H9 (cell line): ENCODE data around the gene MTMR8. TPM values are rescaled to one million over a fixed set of nuclear protein-coding genes. Genes with fewer than 3 reads are reported as not detected.

Source experiments
- DNase-seq: peaks from one replicate; pipeline ENCODE4 v3.0.0-alpha.2; 2017
- H2AFZ ChIP-seq: one replicate; pipeline ENCODE4 v1.6.1; 2013; ENCODE audit warnings: mild to moderate bottlenecking, low read length, control low read depth, moderate library complexity
- H2AK5ac ChIP-seq: 2 replicates; pipeline ENCODE4 v1.6.1; 2013; ENCODE audit warnings: low read length, control low read depth, mixed read lengths; ENCODE audit not compliant: insufficient read length
- H2BK120ac ChIP-seq: one replicate; pipeline ENCODE4 v1.6.1; 2013; ENCODE audit warnings: low read depth, mild to moderate bottlenecking, low read length, control low read depth, inconsistent platforms; ENCODE audit not compliant: poor library complexity, severe bottlenecking
- H2BK12ac ChIP-seq: 2 replicates; pipeline ENCODE4 v1.6.1; 2013; ENCODE audit warnings: low read length, control low read depth, mixed read lengths, low read depth; ENCODE audit not compliant: insufficient read length
- H2BK15ac ChIP-seq: 2 replicates; pipeline ENCODE4 v1.6.1; 2013; ENCODE audit warnings: low read depth, low read length, control low read depth
- H2BK20ac ChIP-seq: one replicate; pipeline ENCODE4 v1.6.1; 2013; ENCODE audit warnings: low read depth, mild to moderate bottlenecking, low read length, control low read depth, inconsistent platforms; ENCODE audit not compliant: poor library complexity, severe bottlenecking
- H2BK5ac ChIP-seq: 2 replicates; pipeline ENCODE4 v1.6.1; 2013; ENCODE audit warnings: low read length, control low read depth, mixed read lengths; ENCODE audit not compliant: insufficient read length
- H3K14ac ChIP-seq: 2 replicates; pipeline ENCODE4 v1.6.1; 2013; ENCODE audit warnings: low read length, control low read depth; ENCODE audit not compliant: insufficient read depth
- H3K18ac ChIP-seq: 2 replicates; pipeline ENCODE4 v1.6.1; 2013; ENCODE audit warnings: low read depth, mild to moderate bottlenecking, mixed read lengths, low read length, control low read depth; ENCODE audit not compliant: insufficient read length
- H3K23ac ChIP-seq: 2 replicates; pipeline ENCODE4 v1.6.1; 2013; ENCODE audit warnings: low read length, control low read depth, mixed read lengths, low read depth; ENCODE audit not compliant: insufficient read length
- H3K23me2 ChIP-seq: 2 replicates; pipeline ENCODE4 v1.6.1; 2013; ENCODE audit warnings: low read depth, mild to moderate bottlenecking, mixed read lengths, low read length, control low read depth; ENCODE audit not compliant: insufficient read length, poor library complexity, severe bottlenecking
- H3K27ac ChIP-seq: 2 replicates; pipeline ENCODE4 v1.5.1; 2013; ENCODE audit warnings: low read length, control low read depth, mixed read lengths, low read depth; ENCODE audit not compliant: insufficient read length
- H3K27me3 ChIP-seq: 2 replicates; pipeline ENCODE4 v1.6.1; 2013; ENCODE audit warnings: low read length, control low read depth, inconsistent platforms; ENCODE audit not compliant: insufficient read depth
- H3K4ac ChIP-seq: 2 replicates; pipeline ENCODE4 v1.6.1; 2013; ENCODE audit warnings: low read depth, mild to moderate bottlenecking, control low read depth, inconsistent platforms, low read length, moderate library complexity
- H3K4me1 ChIP-seq: 2 replicates; pipeline ENCODE4 v1.6.1; 2013; ENCODE audit warnings: low read length, control low read depth, inconsistent platforms; ENCODE audit not compliant: insufficient read depth
- H3K4me2 ChIP-seq: 2 replicates; pipeline ENCODE4 v1.6.1; 2013; ENCODE audit warnings: low read length, control low read depth, mixed read lengths; ENCODE audit not compliant: insufficient read length, insufficient read depth
- H3K56ac ChIP-seq: 2 replicates; pipeline ENCODE4 v1.6.1; 2013; ENCODE audit warnings: low read depth, mild to moderate bottlenecking, mixed read lengths, low read length, control low read depth; ENCODE audit not compliant: insufficient read length
- H3K79me1 ChIP-seq: 2 replicates; pipeline ENCODE4 v1.6.1; 2013; ENCODE audit warnings: low read depth, mild to moderate bottlenecking, moderate library complexity, low read length, control low read depth, inconsistent platforms; ENCODE audit not compliant: insufficient read depth, poor library complexity, severe bottlenecking
- H3K79me2 ChIP-seq: 2 replicates; pipeline ENCODE4 v1.6.1; 2013; ENCODE audit warnings: low read length, control low read depth, inconsistent platforms; ENCODE audit not compliant: insufficient read depth
- H3K9ac ChIP-seq: 2 replicates; pipeline ENCODE4 v1.6.1; 2013; ENCODE audit warnings: low read length, control low read depth, mixed read lengths; ENCODE audit not compliant: insufficient read length; ENCODE audit errors: extremely low read depth
- H3K9me3 ChIP-seq: one replicate; pipeline ENCODE4 v1.6.1; 2013; ENCODE audit warnings: low read depth, low read length, inconsistent platforms; ENCODE audit not compliant: control insufficient read depth
- H3T11ph ChIP-seq: one replicate; pipeline ENCODE4 v1.6.1; 2013; ENCODE audit warnings: mild to moderate bottlenecking, low read length, control low read depth, inconsistent platforms
- H4K20me1 ChIP-seq: one replicate; pipeline ENCODE4 v1.6.1; 2013; ENCODE audit not compliant: control insufficient read depth, insufficient read length, insufficient read depth
- H4K5ac ChIP-seq: 2 replicates; pipeline ENCODE4 v1.6.1; 2013; ENCODE audit warnings: low read depth, mild to moderate bottlenecking, mixed read lengths, low read length, control low read depth; ENCODE audit not compliant: insufficient read length
- H4K8ac ChIP-seq: replicated peaks from 2 replicates; pipeline ENCODE4 v1.6.1; 2013; ENCODE audit warnings: low read length, control low read depth, mixed read lengths, low read depth; ENCODE audit not compliant: insufficient read length
- H4K91ac ChIP-seq: 2 replicates; pipeline ENCODE4 v1.6.1; 2013; ENCODE audit warnings: low read depth, mild to moderate bottlenecking, moderate library complexity, mixed read lengths, low read length, control low read depth; ENCODE audit not compliant: insufficient read length
- H3K27ac Mint-ChIP-seq, 3 experiments: 2 replicates in 2 of 3; 3 replicates in 1 of 3; pipeline ENCODE4 v1.8.0; 2020 to 2021; ENCODE audit warnings: mixed read lengths in 3 of 3, mild to moderate bottlenecking in 1 of 3, moderate library complexity in 1 of 3
- H3K27me3 Mint-ChIP-seq: 2 replicates; pipeline ENCODE4 v1.8.0; 2021; ENCODE audit warnings: low read depth, mild to moderate bottlenecking, moderate library complexity, mixed read lengths
- H3K36me3 Mint-ChIP-seq, 3 experiments: 2 replicates in 2 of 3; 3 replicates in 1 of 3; pipeline ENCODE4 v1.8.0; 2020 to 2021; ENCODE audit warnings: low read depth in 3 of 3, mixed read lengths in 3 of 3; ENCODE audit not compliant: insufficient read depth in 1 of 3
- H3K4me1 Mint-ChIP-seq, 2 experiments: 2 replicates each; pipeline ENCODE4 v1.8.0; 2020; ENCODE audit warnings: mixed read lengths in 2 of 2
- H3K4me3 Mint-ChIP-seq, 2 experiments: 2 replicates in 1 of 2; 3 replicates in 1 of 2; pipeline ENCODE4 v1.8.0; 2020 to 2021; ENCODE audit warnings: mild to moderate bottlenecking in 2 of 2, mixed read lengths in 2 of 2, moderate library complexity in 1 of 2
- H3K9me3 Mint-ChIP-seq, 2 experiments: 2 replicates in 1 of 2; 3 replicates in 1 of 2; pipeline ENCODE4 v1.8.0; 2020; ENCODE audit warnings: mild to moderate bottlenecking in 2 of 2, mixed read lengths in 2 of 2, moderate library complexity in 1 of 2
- CTCF ChIP-seq: fragments of 200-600 bp; sonication (generic); conservative IDR thresholded peaks from 3 replicates; pipeline ENCODE4 v1.8.0; 2021; ENCODE audit warnings: antibody characterized with exemption, mild to moderate bottlenecking
- WGBS: extraction: QIAGEN DNeasy Blood & Tissue Kit; methylation state at CpG from one replicate; pipeline ENCODE4 v1.1.7; 2013; ENCODE audit warnings: missing lambda C conversion rate, low lambda C conversion rate, mixed read lengths; ENCODE audit not compliant: insufficient read length; ENCODE audit errors: extremely low coverage; 5-methylcytosine and 5-hydroxymethylcytosine counted together
- total RNA-seq: library from RNA; stranded (reverse); gene quantifications from 2 replicates; pipeline ENCODE4 v1.2.1, GENCODE V29; 2021

Gene MTMR8
- total RNA-seq, 1 experiment from 2014 or later = 5.2 TPM

- Histone ChIP-seq H3K79me1 (no peaks in the 10 kb centered on the region), H4K20me1 (no peaks in the 10 kb centered on the region), H2BK12ac (no peak within 1 kb of the TSS), H3K9ac (no peak within 1 kb of the TSS), H3K4me1 (no peaks in the 10 kb centered on the region), H2BK15ac (no peak within 1 kb of the TSS), H4K8ac (no peak within 1 kb of the TSS), H3K18ac (no peak within 1 kb of the TSS), H3K4ac (no peak within 1 kb of the TSS), H3K4me2 (no peak within 1 kb of the TSS), H3K79me2 (no peaks in the 10 kb centered on the region), H3K56ac (no peak within 1 kb of the TSS), H4K5ac (no peak within 1 kb of the TSS), H2BK120ac (no peak within 1 kb of the TSS), H3K23me2 (no peaks in the 10 kb centered on the region), H2BK5ac (no peak within 1 kb of the TSS), H3T11ph (no peak within 1 kb of the TSS), H2BK20ac (no peak within 1 kb of the TSS), H3K9me3 (peaks cover 45% of the 10 kb centered on the region), H4K91ac (no peak within 1 kb of the TSS), H3K27ac (no peak within 1 kb of the TSS), H3K27me3 (no peaks in the 10 kb centered on the region), H2AK5ac (no peak within 1 kb of the TSS), H2AFZ (no peak within 1 kb of the TSS), H3K14ac (no peak within 1 kb of the TSS), H3K23ac (no peak within 1 kb of the TSS)
- no peak for DNase-seq
- Mint-ChIP-seq H3K4me3 (no peak within 1 kb of the TSS), H3K36me3 (no peaks in the 10 kb centered on the region; a peak in 3 of 7 replicates), H3K27me3 (no peaks in the 10 kb centered on the region; the same call in 1 of the 2 replicates), H3K4me1 (peaks cover 5 to 6% of the 10 kb centered on the region in 2 experiments), H3K27ac (no peak within 1 kb of the TSS), H3K9me3 (peaks cover 32 to 33% of the 10 kb centered on the region in 2 experiments)
- no CpG with 5 or more reads among the region's 17 CpGs for WGBS
- TF ChIP-seq CTCF = peak; percentile 49
These were observed 164.9 kb downstream of the MTMR8 start, which contains the start of gene ASB12 for GRCh38 chrX:64230123-64230970. TSS of gene ASB12 (minus strand) at chrX:64230607. CDS start at chrX:64225650, 4,957 bp downstream.
